H1 (cell line): ENCODE measurements around the gene RASGRF1.

Experiments
- ATF3 ChIP-seq: IDR thresholded peaks from 2 replicates; pipeline ENCODE4 v1.6.1; 2011; ENCODE audit warnings: low read depth, mild to moderate bottlenecking, low read length; ENCODE audit not compliant: insufficient read depth
- BACH1 ChIP-seq: IDR thresholded peaks from 2 replicates; pipeline ENCODE4 v1.6.1; 2012; ENCODE audit warnings: low read length, improper control_type of control experiment
- CHD2 ChIP-seq: IDR thresholded peaks from 2 replicates; pipeline ENCODE4 v1.6.1; 2012; ENCODE audit warnings: low read length, improper control_type of control experiment
- CTCF ChIP-seq, 3 experiments: IDR thresholded peaks; 1 replicate in 2 of 3; 2 replicates in 1 of 3; pipeline versions ENCODE4 v1.5.1 to v1.6.1; 2011; ENCODE audit warnings: low read length in 3 of 3, mild to moderate bottlenecking in 3 of 3, inconsistent platforms in 2 of 3, low read depth in 1 of 3, moderate library complexity in 1 of 3; ENCODE audit not compliant: insufficient read depth in 1 of 3; ENCODE audit errors: control extremely low read depth in 1 of 3
- E2F6 ChIP-seq: IDR thresholded peaks from 2 replicates; pipeline ENCODE4 v1.6.1; 2012; ENCODE audit warnings: inconsistent platforms
- EP300 ChIP-seq, 2 experiments: IDR thresholded peaks; 1 replicate in 1 of 2; 2 replicates in 1 of 2; pipeline ENCODE4 v1.6.1; 2011 to 2012; ENCODE audit warnings: low read depth in 2 of 2, low read length in 2 of 2, mild to moderate bottlenecking in 2 of 2, borderline replicate concordance in 1 of 2, inconsistent platforms in 1 of 2, moderate library complexity in 1 of 2
- GTF2F1 ChIP-seq: IDR thresholded peaks from 2 replicates; pipeline ENCODE4 v1.6.1; 2012; ENCODE audit warnings: low read depth, low read length, improper control_type of control experiment, borderline replicate concordance
- HDAC6 ChIP-seq: IDR thresholded peaks from one replicate; pipeline ENCODE4 v1.7.1; 2012; ENCODE audit warnings: low read depth, mild to moderate bottlenecking, inconsistent platforms, low read length, moderate library complexity
- MAFK ChIP-seq: IDR thresholded peaks from 2 replicates; pipeline ENCODE4 v1.6.1; 2012; ENCODE audit warnings: low read depth, mild to moderate bottlenecking, improper control_type of control experiment, low read length
- POLR2AphosphoS5 ChIP-seq: IDR thresholded peaks from 2 replicates; pipeline ENCODE4 v1.6.1; 2011; ENCODE audit warnings: low read depth, low read length
- SIRT6 ChIP-seq: IDR thresholded peaks from one replicate; pipeline ENCODE4 v1.7.1; 2012; ENCODE audit warnings: low read length, inconsistent platforms

GRCh38 chr15:78985859-78986475 is 104.6 kb downstream of the RASGRF1 start:
- no peak for TF ChIP-seq EP300 (IDR thresholded peaks at IDR 0.05; ENCODE audit: borderline replicate concordance in 1 of 2, low read depth in 2 of 2, low read length in 2 of 2)
- TF ChIP-seq CTCF (IDR thresholded peaks at IDR 0.05; ENCODE audit: control extremely low read depth in 1 of 3, insufficient read depth in 1 of 3, low read depth in 1 of 3, low read length in 3 of 3) = no peak
- no peak for TF ChIP-seq CHD2
- TF ChIP-seq HDAC6 = no peak
- TF ChIP-seq ATF3 = no peak
- no peak for TF ChIP-seq MAFK
- no peak for TF ChIP-seq BACH1
- TF ChIP-seq E2F6 = no peak
- TF ChIP-seq SIRT6 = no peak
- TF ChIP-seq POLR2AphosphoS5 = no peak
- TF ChIP-seq GTF2F1 = no peak
